HG02759 (cell line): ENCODE data around the gene LRMDA.

Experiments
- ATAC-seq: cut with Tn5 transposase; IDR thresholded peaks from one replicate; pipeline ENCODE4 v1.9.1; 2021; ENCODE audit warnings: mild to moderate bottlenecking, moderate library complexity; ENCODE audit not compliant: unreplicated experiment

The LRMDA gene

DNA sequence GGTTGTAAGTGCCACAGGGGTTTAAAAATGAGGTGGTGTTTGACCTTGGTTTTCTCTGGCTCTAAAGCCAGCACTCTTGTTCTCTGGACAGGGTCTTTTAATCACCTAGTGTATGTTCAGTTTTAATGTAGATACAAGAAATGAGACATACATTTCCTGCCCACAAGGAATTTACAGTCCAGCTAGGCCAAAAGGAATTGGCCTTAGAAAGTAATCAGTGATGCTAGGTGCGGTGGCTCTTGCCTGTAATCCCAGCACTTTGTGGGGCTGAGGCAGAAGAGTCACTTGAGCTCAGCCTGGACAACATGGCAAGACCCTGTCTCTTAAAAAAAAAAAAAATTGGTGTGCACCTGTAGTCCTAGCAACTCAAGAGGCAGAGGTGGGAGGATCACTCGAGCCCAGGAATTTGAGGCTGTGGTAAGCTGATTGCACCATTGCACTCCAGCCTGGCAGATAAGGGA, 100.2 kb downstream of the LRMDA start:
- no peak for ATAC-seq

DNA sequence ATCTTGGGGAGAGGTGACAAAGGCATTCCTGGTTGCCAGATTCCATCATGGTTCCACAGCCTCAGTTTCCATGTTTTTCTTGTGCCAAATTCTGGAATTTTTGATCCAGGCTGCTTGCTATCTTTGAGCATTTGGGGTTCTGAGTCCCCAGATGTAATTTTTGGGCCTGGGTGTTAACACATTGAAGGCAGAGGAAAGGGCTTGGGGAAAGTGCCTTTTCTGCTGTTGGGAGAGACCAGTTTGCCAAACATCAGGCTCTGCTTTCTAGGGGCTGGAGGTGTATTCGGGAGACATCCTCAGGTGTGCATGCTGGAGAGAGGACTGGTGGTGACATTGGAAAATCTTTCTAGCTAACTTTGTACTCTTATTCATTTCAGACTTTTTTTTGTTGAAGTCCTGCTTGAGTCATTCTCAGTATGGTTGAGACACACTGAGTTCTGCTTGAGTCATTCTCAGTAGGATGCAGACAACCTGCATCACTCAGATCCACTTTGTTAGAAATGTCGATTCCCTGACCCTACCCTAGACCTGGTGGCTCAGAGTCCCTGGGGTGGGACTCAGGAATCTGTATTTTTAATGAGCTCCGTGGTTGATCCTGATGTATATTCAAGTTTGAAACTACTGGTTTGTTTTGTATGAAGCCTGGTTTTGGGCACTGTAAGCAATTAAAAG, 101.0 kb downstream of the LRMDA start:
- ATAC-seq: no peak

DNA sequence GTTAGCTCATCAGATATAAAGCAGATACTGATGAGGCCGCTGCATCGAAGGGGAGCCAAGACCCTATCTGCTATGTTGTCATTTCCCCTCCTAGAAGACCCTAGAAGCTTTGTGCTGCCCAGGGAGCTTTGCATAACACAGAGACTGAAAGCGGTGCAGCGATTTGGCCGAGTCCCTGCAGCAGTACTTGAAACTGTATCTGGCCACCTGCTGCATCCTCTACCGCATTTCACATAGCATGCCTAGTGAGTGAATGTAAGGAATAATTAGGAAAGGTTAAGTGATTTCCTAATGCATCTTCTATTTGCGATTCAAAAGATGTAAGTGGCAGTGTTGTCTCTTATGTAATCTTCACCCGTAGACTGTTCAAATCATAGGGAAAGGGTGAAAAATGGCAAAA, 106.7 kb downstream of the LRMDA start:
- no peak for ATAC-seq

GRCh38 chr10:75538765-75539164, 107.3 kb downstream of the LRMDA start:
- no peak for ATAC-seq

DNA sequence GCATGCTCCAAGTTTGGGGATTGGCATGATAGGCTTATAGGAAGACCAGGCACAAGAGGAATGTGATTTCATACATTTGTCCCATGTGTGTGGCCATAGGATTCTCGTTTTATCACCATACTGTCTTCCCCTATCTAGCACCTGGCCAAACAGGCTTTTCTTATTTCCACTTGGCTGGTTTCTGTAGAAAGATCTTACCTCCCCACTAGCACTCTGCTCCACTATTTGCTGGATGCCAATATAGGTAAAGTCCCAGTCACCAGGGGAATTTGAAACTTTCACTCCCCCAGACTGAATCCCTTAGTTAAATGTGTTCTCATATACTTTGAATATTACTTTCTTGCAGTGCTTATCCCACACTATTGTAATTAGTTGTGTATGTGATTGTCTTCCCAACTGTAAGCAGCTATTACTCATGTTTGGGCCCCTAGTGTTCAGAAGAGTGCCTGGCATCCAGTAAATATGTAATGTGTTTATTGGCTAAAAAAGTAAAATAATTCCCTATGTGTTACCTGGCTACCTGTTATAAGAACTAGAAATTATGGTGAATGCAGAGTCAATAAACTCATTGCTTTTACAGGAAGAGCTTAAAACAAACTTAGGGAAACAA, 109.0 kb downstream of the LRMDA start:
- ATAC-seq: peak; percentile 71

GRCh38 chr10:75540981-75541380, 109.6 kb downstream of the LRMDA start:
- ATAC-seq: no peak

GRCh38 chr10:75541411-75541810, 110.0 kb downstream of the LRMDA start:
- ATAC-seq: no peak

- ATAC-seq: no peak
Measured at GRCh38 chr10:75542084-75542483, 110.7 kb downstream of the LRMDA start.

DNA sequence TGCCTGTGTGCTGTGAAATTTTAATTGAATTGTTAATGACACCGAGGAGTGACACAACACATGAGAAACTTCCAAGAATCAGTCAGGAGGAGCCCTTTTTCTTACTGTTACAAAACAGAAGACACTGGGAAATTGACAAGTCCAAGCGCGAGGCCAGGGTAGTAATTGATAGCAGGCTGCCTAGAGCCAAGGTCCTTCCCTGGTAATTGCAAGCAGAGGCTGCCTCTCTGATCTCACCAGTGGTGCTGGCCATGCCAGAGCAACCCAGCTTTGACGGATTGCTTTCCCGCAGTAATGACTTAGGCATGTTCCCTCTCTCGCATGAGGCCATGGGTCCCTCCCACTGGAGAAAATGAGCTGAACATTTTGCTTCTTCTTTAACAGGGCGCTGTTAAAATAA, 111.5 kb downstream of the LRMDA start:
- ATAC-seq: no peak

DNA sequence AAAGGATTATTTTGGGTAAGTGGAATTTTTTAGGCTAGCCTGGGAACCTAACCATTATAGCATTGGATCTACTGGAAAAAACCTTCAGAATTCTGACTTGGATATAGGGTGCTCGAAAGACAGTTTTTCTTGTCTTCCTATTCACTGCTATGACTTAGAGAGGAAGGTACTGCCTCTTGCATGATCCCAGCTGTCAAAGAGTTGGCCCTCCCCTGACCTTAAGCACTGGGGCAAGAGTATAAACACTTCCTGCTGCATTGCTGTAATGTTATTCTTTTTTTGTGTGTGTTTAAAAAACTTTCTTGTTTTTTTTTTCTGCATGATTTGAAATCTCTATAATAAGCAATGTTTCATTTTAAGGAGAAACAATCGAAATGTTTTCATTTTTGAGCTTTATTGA, 113.0 kb downstream of the LRMDA start:
- no peak for ATAC-seq

- ATAC-seq: no peak
Measured at GRCh38 chr10:75544993-75545706, 113.7 kb downstream of the LRMDA start.

DNA sequence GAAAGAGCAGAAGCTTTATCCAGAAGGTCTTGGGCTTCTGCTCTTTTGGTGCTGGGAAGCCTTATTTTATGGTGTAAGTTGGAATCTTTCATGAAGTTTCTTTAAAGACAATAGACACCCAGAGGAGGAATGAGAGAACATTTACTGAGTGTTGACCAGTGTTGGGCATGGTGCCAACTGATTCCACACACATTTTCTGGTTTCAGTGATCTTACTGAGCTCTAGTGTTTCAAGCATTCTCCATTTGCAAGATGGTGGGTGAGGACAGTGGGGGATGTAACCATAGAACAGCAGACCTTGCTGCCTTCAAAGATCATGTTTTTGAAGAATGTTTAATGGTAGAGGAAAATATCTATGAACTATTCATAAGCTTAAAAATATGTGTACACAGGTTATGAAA, 114.6 kb downstream of the LRMDA start:
- ATAC-seq: no peak

DNA sequence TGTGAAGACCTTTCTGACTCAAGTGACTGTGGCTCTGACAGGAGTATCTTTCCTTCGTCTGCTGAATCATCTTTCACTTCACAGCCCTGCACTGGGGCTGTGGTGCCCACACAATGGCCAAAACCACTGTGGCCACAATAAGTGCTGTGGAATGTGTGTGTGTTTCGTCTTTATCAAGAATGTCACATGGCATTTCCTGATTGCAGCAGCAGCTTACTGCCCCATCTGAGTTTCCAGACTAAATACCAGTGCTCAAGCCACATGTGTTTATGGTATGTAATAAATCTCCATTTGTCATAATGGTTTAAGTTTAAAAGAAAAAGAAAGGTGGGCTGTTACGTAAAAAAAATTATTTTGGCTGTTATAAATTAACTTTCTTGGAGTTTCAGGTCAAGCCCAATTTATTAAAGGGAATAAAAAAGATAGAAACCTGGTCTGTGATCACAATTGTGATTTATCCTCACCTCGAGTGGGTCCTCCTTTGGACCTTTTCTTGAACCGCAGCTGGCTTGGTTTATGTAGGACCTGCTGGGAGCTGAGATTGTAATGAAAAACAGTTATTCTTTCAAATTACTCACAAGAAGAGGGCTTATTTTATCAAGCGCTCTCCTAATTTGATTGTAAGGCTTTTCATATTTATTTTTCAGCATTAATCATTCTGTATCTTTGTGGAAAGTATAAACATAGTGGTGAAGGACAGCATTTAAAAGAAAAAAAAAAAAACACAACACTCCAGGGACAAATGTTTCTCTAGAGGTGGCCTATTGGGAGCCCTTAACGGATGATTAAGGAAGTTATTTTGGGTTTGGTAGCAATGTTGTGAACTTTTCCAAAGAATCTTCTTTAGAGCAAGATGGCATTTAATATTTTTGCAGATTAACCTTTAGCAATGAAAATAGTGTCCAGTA, 116.2 kb downstream of the LRMDA start:
- no peak for ATAC-seq

- ATAC-seq: no peak
Measured at GRCh38 chr10:75548356-75548755, 116.9 kb downstream of the LRMDA start.

GRCh38 chr10:75550191-75550590, 118.8 kb downstream of the LRMDA start:
- no peak for ATAC-seq

- no peak for ATAC-seq
Measured at GRCh38 chr10:75552171-75552570, 120.7 kb downstream of the LRMDA start.

DNA sequence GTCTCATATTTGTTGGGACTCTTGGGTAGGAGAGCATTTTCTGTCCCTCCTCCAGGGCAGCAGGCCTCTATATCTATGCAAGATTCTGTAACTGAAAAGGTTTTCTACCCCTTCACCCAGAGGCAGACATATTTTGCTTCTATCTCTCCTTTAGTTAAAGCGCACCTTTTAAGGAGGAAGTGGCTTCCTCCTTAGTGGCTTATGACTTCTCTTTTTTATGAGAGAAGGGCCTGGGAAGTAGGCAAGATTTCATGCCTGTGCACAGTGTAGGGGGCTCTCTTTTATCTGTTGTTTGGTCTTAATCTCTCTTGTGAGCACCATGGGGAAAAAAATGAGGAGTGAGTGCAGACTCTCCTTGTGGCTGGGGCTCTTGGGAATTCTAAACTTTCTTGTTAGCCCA, 122.1 kb downstream of the LRMDA start:
- ATAC-seq: no peak

GRCh38 chr10:75555323-75555722, 123.9 kb downstream of the LRMDA start:
- no peak for ATAC-seq

- ATAC-seq: no peak
Measured at GRCh38 chr10:75556320-75556719, 124.9 kb downstream of the LRMDA start.

DNA sequence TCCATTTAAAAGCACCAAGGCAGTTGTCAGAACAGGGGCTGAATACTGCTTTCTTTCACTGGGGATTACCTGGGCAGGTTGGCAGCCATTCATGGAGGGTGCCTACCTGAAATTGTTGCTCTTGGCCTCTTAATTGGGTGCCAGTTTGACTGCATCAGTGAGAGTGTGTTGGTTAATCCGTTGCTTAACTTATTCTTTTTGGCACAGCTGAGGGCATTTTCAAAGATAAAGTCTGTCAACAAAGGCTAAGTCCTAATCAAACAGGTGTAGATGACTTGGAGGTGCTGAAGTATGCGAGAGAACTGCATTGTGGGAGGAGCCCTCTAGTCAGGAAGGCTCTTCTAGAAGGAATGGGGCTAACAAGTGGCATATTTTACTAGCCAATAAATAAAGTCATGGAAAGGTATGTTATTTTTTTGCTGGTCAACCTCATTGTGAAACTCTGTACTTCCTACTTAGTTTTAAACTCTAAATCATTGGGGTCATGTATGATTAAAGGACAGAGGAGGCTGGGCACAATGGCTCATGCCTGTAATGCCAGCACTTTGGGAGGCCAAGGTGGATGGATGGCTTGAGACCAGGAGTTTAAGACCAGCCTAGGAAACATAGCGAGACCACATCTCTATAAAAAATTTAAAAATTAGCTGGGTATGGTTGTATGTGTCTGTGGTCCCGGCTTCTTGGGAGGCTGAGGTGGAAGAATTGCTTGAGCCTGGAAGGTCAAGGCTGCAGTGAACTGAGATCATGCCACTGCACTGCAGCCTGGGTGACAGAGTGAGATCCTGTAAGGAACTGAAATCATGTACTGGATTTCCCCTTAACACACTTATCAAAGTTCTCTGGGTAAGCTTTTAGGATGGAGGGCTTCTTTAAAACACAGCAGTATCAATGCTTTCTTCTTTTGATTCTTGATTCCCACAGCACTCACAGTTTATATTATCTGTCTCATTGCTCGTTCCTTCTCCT, 134.1 kb downstream of the LRMDA start:
- ATAC-seq: peak; percentile 78
